ENCODE measurements around the gene CSMD2. TPM values are rescaled to one million over a fixed set of nuclear protein-coding genes. Genes with fewer than 3 reads are reported as not detected.

Gene CSMD2
- total and polyA plus RNA-seq, 2 experiments from 2014 or later: 5.3 to 16.6 TPM

DNA sequence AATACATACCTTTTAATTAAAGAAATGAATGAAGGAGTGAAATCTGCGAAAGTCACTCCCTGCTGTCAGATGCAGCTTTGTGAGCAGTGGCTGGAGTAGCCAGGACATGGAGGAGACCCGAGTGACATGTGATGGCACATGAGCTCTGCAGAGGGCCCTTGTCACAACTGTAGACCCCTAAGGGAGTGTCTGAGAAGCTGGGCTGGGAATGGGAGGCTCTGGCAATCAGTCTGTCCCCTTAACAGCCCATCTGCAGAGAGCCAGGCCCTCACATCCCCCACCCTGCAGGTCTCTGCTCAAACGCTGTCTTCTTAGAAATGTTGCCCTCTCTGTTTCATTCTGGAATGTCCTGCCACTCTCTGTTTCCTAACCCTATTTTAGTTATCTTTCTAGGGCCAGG is 176.9 kb downstream of the CSMD2 start:
- H3K4me2 ChIP-seq: no peak overlapping the region
- H3K4me1 ChIP-seq (ENCODE audit: insufficient read depth): no peaks in the 10 kb centered on the region
- peaks cover 8% of the 10 kb centered on the region; the same call in 1 of the 3 replicates for H3K36me3 Mint-ChIP-seq (ENCODE audit: low read depth)
- TF ChIP-seq CREB1 (CRISPR knock-in tag; IDR thresholded peaks at IDR 0.05; ENCODE audit: low read depth) (no peak), JUNB (IDR thresholded peaks at IDR 0.05; ENCODE audit: unreplicated experiment) (no peak), NANOG (IDR thresholded peaks at IDR 0.05; ENCODE audit: borderline replicate concordance) (no peak), ZNF114 (CRISPR knock-in tag; IDR thresholded peaks at IDR 0.05) (no peak), EZH2 (IDR thresholded peaks at IDR 0.05; ENCODE audit: low read depth, unreplicated experiment) (no peak)
- TF ChIP-seq, protein P1, sequence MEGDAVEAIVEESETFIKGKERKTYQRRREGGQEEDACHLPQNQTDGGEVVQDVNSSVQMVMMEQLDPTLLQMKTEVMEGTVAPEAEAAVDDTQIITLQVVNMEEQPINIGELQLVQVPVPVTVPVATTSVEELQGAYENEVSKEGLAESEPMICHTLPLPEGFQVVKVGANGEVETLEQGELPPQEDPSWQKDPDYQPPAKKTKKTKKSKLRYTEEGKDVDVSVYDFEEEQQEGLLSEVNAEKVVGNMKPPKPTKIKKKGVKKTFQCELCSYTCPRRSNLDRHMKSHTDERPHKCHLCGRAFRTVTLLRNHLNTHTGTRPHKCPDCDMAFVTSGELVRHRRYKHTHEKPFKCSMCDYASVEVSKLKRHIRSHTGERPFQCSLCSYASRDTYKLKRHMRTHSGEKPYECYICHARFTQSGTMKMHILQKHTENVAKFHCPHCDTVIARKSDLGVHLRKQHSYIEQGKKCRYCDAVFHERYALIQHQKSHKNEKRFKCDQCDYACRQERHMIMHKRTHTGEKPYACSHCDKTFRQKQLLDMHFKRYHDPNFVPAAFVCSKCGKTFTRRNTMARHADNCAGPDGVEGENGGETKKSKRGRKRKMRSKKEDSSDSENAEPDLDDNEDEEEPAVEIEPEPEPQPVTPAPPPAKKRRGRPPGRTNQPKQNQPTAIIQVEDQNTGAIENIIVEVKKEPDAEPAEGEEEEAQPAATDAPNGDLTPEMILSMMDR (conservative IDR thresholded peaks at IDR 0.05; ENCODE audit: low read depth in 2 of 2): no peak
- H3K4me3 Mint-ChIP-seq: no peak overlapping the region
- DNase-seq (ENCODE audit: low spot score): no peak
- H3K36me3 ChIP-seq (ENCODE audit: insufficient read depth): no peaks in the 10 kb centered on the region
- no peaks in the 10 kb centered on the region for H3K27me3 ChIP-seq (ENCODE audit: insufficient read depth)
- no peak overlapping the region for H3K27ac Mint-ChIP-seq
- 0 out of 2 replicates have a peak, but pooled peaks cover 4% of the 10 kb centered on the region for H3K79me2 ChIP-seq (replicated peaks; ENCODE audit: insufficient read depth)
- peaks cover 4% of the 10 kb centered on the region for H3K27me3 Mint-ChIP-seq (ENCODE audit: insufficient read depth, low read depth, poor library complexity)
- H4K20me1 ChIP-seq (replicated peaks; ENCODE audit: insufficient read depth): no peaks in the 10 kb centered on the region; the same call in 1 of the 2 replicates
- no peak for ATAC-seq
- H3K27ac ChIP-seq (ENCODE audit: low read depth): no peak overlapping the region
- no peaks in the 10 kb centered on the region for H3F3A ChIP-seq (replicated peaks; ENCODE audit: low read depth)
- H3K4me3 ChIP-seq: no peak overlapping the region
- H3K4me1 Mint-ChIP-seq: no peaks in the 10 kb centered on the region; the same call in 2 of the 3 replicates
- peaks cover 5% of the 10 kb centered on the region; the same call in 1 of the 2 replicates for H3K9me2 ChIP-seq (ENCODE audit: insufficient read depth)
- no peak overlapping the region for H2AFZ ChIP-seq
- no peaks in the 10 kb centered on the region for H3K9me3 Mint-ChIP-seq

DNA sequence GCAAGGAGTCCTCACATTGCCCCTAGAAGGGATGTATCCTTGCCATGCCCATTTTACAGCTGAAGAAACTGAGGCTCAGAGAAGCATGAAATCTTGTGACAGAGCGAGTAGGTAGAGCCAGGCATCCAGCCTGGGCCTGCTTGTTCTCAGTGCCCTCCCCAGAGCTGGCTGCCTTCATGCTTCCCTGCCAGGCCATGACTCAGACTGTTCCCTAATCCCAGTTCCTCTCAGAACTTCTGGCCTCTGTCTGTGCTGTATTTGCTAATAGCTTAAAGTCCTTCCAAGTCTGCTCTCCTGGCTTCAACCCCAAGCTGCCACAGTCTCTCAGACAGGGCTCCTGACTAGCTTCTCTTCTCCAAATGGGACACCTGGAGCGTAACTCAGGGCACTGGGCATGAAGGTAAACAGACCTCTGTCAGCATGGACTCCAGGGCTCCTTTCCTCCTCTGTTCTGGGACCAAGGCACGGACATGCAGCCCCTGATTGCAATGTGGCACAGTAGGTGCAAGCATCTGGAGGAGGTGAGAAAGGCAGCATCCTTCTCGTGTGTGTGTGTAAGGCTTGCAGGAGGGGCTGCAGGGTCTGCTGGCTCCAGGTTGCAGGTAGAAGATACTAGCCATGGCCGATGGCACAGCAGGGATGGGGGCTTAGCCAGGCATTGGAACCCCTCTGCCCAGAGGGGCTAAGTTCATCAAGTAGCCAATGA is 178.5 kb downstream of the CSMD2 start:
- Histone ChIP-seq H3K9me2 (ENCODE audit: insufficient read depth) (peaks cover 1% of the 10 kb centered on the region; the same call in 1 of the 2 replicates), H3K4me1 (ENCODE audit: insufficient read depth) (no peaks in the 10 kb centered on the region), H3K27me3 (ENCODE audit: insufficient read depth) (no peaks in the 10 kb centered on the region), H2AFZ (no peak overlapping the region), H3K79me2 (replicated peaks; ENCODE audit: insufficient read depth) (0 out of 2 replicates have a peak, but pooled peaks cover 3% of the 10 kb centered on the region), H3K36me3 (ENCODE audit: insufficient read depth) (no peaks in the 10 kb centered on the region), H4K20me1 (replicated peaks; ENCODE audit: insufficient read depth) (no peaks in the 10 kb centered on the region; the same call in 1 of the 2 replicates), H3K27ac (ENCODE audit: low read depth) (no peak overlapping the region), H3K4me2 (no peak overlapping the region), H3K4me3 (no peak overlapping the region), H3F3A (replicated peaks; ENCODE audit: low read depth) (no peaks in the 10 kb centered on the region)
- no peak for DNase-seq (ENCODE audit: low spot score)
- Mint-ChIP-seq H3K4me1 (no peaks in the 10 kb centered on the region; the same call in 2 of the 3 replicates), H3K4me3 (no peak overlapping the region), H3K36me3 (ENCODE audit: low read depth) (peaks cover 1% of the 10 kb centered on the region; the same call in 1 of the 3 replicates), H3K27ac (no peak overlapping the region), H3K9me3 (no peaks in the 10 kb centered on the region), H3K27me3 (ENCODE audit: insufficient read depth, low read depth, poor library complexity) (peaks cover 8% of the 10 kb centered on the region)
- ATAC-seq: no peak
- TF ChIP-seq EZH2phosphoT487 (IDR thresholded peaks at IDR 0.05; ENCODE audit: unreplicated experiment) (no peak), JUNB (IDR thresholded peaks at IDR 0.05; ENCODE audit: unreplicated experiment) (no peak), REST (IDR thresholded peaks at IDR 0.05; ENCODE audit: unreplicated experiment) (no peak), EZH2 (IDR thresholded peaks at IDR 0.05; ENCODE audit: low read depth, unreplicated experiment) (no peak), STAT1 (IDR thresholded peaks at IDR 0.05; ENCODE audit: unreplicated experiment) (no peak), ZNF331 (CRISPR knock-in tag; IDR thresholded peaks at IDR 0.05; ENCODE audit: low read depth) (no peak), NANOG (IDR thresholded peaks at IDR 0.05; ENCODE audit: borderline replicate concordance) (no peak)
- TF ChIP-seq, protein P1 (conservative IDR thresholded peaks at IDR 0.05; ENCODE audit: low read depth in 2 of 2): no peak
